B cell (primary cell): ENCODE measurements around the gene ANKRD11. TPM values are rescaled to one million over a fixed set of nuclear protein-coding genes. Genes with fewer than 3 reads are reported as not detected.

Source experiments
- ATAC-seq: fragments of 200-7000 bp; cut with Tn5 transposase; one replicate; pipeline ENCODE4 v1.10.0; 2021; ENCODE audit warnings: low read depth, mild to moderate bottlenecking, moderate number of reproducible peaks, moderate library complexity
- CTCF ChIA-PET: fragments of 350-600 bp; sonication (Branson Sonifier 250); formaldehyde crosslinking; loops from one replicate; lab custom pipeline; 2021; ENCODE audit warnings: antibody characterized with exemption, inconsistent platforms; lab: Charles Lee
- POLR2A ChIA-PET: fragments of 350-600 bp; sonication (Branson Sonifier 250); formaldehyde crosslinking; loops from one replicate; lab custom pipeline; 2021; ENCODE audit warnings: antibody characterized with exemption; lab: Charles Lee
- DNase-seq: peaks from one replicate; pipeline ENCODE4 v3.0.0; 2013
- H2AFZ ChIP-seq: 2 replicates; pipeline ENCODE4 v1.6.1; 2012; ENCODE audit warnings: mild to moderate bottlenecking, low read depth, low read length; ENCODE audit not compliant: insufficient read depth, poor library complexity, severe bottlenecking
- H3K27ac ChIP-seq, 2 donors: 1 replicate in 1 of 2; 2 replicates in 1 of 2; pipeline ENCODE4 v1.5.1; 2012 to 2013; ENCODE audit warnings: low read length in 2 of 2, mild to moderate bottlenecking in 2 of 2, moderate library complexity in 1 of 2
- H3K27me3 ChIP-seq, 4 experiments: fragments of 200-600 bp in 1 of 4; sonication (generic) in 1 of 4; replicated peaks in 1 of 4; 1 replicate in 2 of 4; 2 replicates in 2 of 4; pipeline versions ENCODE4 v1.6.1 to v1.7.0; 2013 to 2016; ENCODE audit warnings: low read length in 3 of 4, mild to moderate bottlenecking in 2 of 4, mixed read lengths in 1 of 4, moderate library complexity in 1 of 4; ENCODE audit not compliant: insufficient read depth in 4 of 4, control insufficient read depth in 3 of 4; ENCODE audit errors: control extremely low read depth in 1 of 4
- H3K36me3 ChIP-seq, 2 experiments: replicated peaks in 1 of 2; 1 replicate in 1 of 2; 2 replicates in 1 of 2; pipeline versions ENCODE4 v1.6.1 to v1.7.1; 2013; ENCODE audit warnings: low read length in 1 of 2; ENCODE audit not compliant: insufficient read depth in 2 of 2, control insufficient read depth in 1 of 2; ENCODE audit errors: control extremely low read depth in 1 of 2, extremely low read depth in 1 of 2
- H3K4me1 ChIP-seq, 2 donors: fragments of 200-600 bp in 1 of 2; sonication (generic) in 1 of 2; 1 replicate in 1 of 2; 2 replicates in 1 of 2; pipeline versions ENCODE4 v1.5.1 to v1.6.1; 2013 to 2017; ENCODE audit warnings: low read length in 2 of 2; ENCODE audit not compliant: control insufficient read depth in 2 of 2, insufficient read depth in 2 of 2
- H3K4me2 ChIP-seq: replicated peaks from 2 replicates; pipeline ENCODE3; 2012; ENCODE audit warnings: mild to moderate bottlenecking, low read depth, low read length; ENCODE audit not compliant: poor library complexity, severe bottlenecking
- H3K4me3 ChIP-seq, 5 experiments: fragments of 200-600 bp in 1 of 5; sonication (generic) in 1 of 5; 1 replicate in 3 of 5; 2 replicates in 2 of 5; pipeline versions ENCODE4 v1.5.1 to v1.7.0; 2011 to 2016; ENCODE audit warnings: low read length in 4 of 5, mild to moderate bottlenecking in 4 of 5, low read depth in 2 of 5, control low read depth in 1 of 5, moderate library complexity in 1 of 5; ENCODE audit not compliant: insufficient read depth in 1 of 5; ENCODE audit errors: control extremely low read depth in 1 of 5, extremely low read depth in 1 of 5
- H3K79me2 ChIP-seq: fragments of 200-600 bp; sonication (generic); one replicate; pipeline ENCODE4 v1.6.0; 2016; ENCODE audit warnings: low read length; ENCODE audit not compliant: control insufficient read depth, insufficient read depth
- H3K9ac ChIP-seq: fragments of 200-600 bp; sonication (generic); 2 replicates; pipeline ENCODE4 v1.6.1; 2017; ENCODE audit warnings: mild to moderate bottlenecking, low read length, moderate library complexity
- H3K9me3 ChIP-seq, 3 donors: one replicate each; pipeline versions ENCODE4 v1.6.1 to v1.7.1; 2013; ENCODE audit warnings: low read length in 2 of 3; ENCODE audit not compliant: control insufficient read depth in 2 of 3, insufficient read depth in 1 of 3; ENCODE audit errors: control extremely low read depth in 1 of 3
- H4K20me1 ChIP-seq: 2 replicates; pipeline ENCODE4 v1.6.0; 2012; ENCODE audit warnings: mild to moderate bottlenecking, low read length; ENCODE audit not compliant: insufficient read depth, control insufficient read depth, poor library complexity, severe bottlenecking
- H3K27ac Mint-ChIP-seq: one replicate; pipeline ENCODE4 v1.8.0; 2021; ENCODE audit warnings: mixed read lengths
- H3K27me3 Mint-ChIP-seq: one replicate; pipeline ENCODE4 v1.8.0; 2021; ENCODE audit warnings: mixed read lengths
- H3K4me1 Mint-ChIP-seq: one replicate; pipeline ENCODE4 v1.8.0; 2021; ENCODE audit warnings: mixed read lengths
- H3K4me3 Mint-ChIP-seq: one replicate; pipeline ENCODE4 v1.8.0; 2021; ENCODE audit warnings: mixed read lengths
- H3K9me3 Mint-ChIP-seq: one replicate; pipeline ENCODE4 v1.8.0; 2022; ENCODE audit warnings: mixed read lengths; ENCODE audit not compliant: insufficient read depth
- EZH2 ChIP-seq: IDR thresholded peaks from 2 replicates; pipeline ENCODE4 v1.6.1; 2012; ENCODE audit warnings: borderline replicate concordance, low read depth, mild to moderate bottlenecking, moderate library complexity, low read length; ENCODE audit not compliant: insufficient read depth, poor library complexity, severe bottlenecking
- WGBS: methylation state at CpG from one replicate; pipeline ENCODE4 v1.1.5; 2013; ENCODE audit warnings: missing lambda C conversion rate; ENCODE audit not compliant: insufficient coverage; 5-methylcytosine and 5-hydroxymethylcytosine counted together
- intact Hi-C: fragments of 100-400 bp; cut with micrococcal nuclease; formaldehyde crosslinking; loops from one replicate; pipeline ENCODE4 v1.10.0; 2022
- polyA plus RNA-seq: library from polyadenylated mRNA; depleted of rRNA; stranded (reverse); fragments of >200 nt; gene quantifications from 2 replicates; pipeline ENCODE4 v1.2.3, GENCODE V29; 2012
- total RNA-seq, 2 donors: library from RNA; stranded (reverse); fragments of 120-200 nt in 1 of 2; gene quantifications; 1 replicate in 1 of 2; 2 replicates in 1 of 2; pipeline versions ENCODE4 v1.2.3 to v1.2.4, GENCODE V29; 2013 to 2022
- TF ChIP-seq, protein P1 (sequence below): fragments of 200-600 bp; IDR thresholded peaks from one replicate; pipeline ENCODE4 v1.8.0; 2022; ENCODE audit warnings: antibody characterized with exemption, mild to moderate bottlenecking

The ANKRD11 gene
- total and polyA plus RNA-seq, 2 donors (not counting 1 experiment from before 2014, with no cell fraction given): 67.9 to 314 TPM

DNA sequence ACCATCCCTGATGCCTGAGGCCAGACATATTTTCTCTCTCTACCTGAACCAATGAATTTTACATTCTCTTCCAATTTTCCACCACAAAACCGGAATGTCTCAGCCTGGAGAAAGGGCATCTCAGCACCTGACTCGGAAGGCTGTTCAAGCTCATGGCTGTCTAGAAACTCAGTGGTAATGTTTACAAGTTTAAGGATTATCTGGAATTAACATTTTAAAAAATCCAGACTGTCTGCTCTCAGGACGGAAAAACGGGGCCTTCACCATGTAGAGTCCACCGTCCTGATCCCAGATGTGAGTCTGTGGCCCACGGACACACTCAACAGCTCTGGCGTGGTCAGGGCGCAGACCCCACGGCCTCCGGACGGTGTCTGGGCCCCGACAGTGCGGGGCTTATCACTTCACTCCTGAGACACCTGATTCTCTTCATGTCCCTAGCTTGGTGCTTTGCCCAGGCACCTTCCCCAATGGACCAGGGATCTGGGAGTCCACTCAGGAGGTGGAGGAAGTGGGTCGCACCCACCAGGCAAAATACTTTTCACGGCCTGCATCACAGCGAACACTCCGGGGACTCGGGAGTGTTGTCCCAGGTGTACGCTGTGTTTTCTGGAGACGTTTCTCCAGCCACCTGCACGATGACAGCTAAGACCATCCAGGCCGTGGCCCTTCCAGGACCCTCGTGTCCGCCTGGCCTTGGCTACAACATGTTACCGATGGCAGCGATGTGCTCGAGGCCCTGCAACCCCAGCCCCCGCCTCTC is 171.3 kb downstream of the ANKRD11 start:
- Histone ChIP-seq H3K27me3 (no peaks in the 10 kb centered on the region), H4K20me1 (peaks cover 100% of the 10 kb centered on the region), H3K4me2 (no peak overlapping the region), H3K9me3 (no peaks in the 10 kb centered on the region), H3K9ac (no peak overlapping the region), H3K27ac (no peak overlapping the region), H3K36me3 (peaks cover 0 to 30% of the 10 kb centered on the region in 2 experiments), H2AFZ (no peak overlapping the region), H3K79me2 (peaks cover 100% of the 10 kb centered on the region), H3K4me3 (no peak overlapping the region), H3K4me1 (peaks cover 40 to 80% of the 10 kb centered on the region in 2 donors)
- Mint-ChIP-seq H3K4me1 (peaks cover 90% of the 10 kb centered on the region), H3K27me3 (no peaks in the 10 kb centered on the region), H3K4me3 (no peak overlapping the region), H3K9me3 (no peaks in the 10 kb centered on the region), H3K27ac (no peak overlapping the region)
- DNase-seq (no peak), ATAC-seq (no peak)
- intact Hi-C loops: loop anchor here (5.0 kb wide), 1 partner anchor 188 kb away; the partner anchor contains the start of gene SPG7
- TF ChIP-seq EZH2: no peak
- TF ChIP-seq, protein P1, sequence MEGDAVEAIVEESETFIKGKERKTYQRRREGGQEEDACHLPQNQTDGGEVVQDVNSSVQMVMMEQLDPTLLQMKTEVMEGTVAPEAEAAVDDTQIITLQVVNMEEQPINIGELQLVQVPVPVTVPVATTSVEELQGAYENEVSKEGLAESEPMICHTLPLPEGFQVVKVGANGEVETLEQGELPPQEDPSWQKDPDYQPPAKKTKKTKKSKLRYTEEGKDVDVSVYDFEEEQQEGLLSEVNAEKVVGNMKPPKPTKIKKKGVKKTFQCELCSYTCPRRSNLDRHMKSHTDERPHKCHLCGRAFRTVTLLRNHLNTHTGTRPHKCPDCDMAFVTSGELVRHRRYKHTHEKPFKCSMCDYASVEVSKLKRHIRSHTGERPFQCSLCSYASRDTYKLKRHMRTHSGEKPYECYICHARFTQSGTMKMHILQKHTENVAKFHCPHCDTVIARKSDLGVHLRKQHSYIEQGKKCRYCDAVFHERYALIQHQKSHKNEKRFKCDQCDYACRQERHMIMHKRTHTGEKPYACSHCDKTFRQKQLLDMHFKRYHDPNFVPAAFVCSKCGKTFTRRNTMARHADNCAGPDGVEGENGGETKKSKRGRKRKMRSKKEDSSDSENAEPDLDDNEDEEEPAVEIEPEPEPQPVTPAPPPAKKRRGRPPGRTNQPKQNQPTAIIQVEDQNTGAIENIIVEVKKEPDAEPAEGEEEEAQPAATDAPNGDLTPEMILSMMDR: no peak
- 98% methylated on average over 20 of the region's 28 CpGs for WGBS
- ChIA-PET POLR2A (no interaction called here), CTCF (interaction anchor here (0.7 kb wide), 1 partner anchor 190 kb away, joined by 3 read pairs; no protein-coding TSS in a partner anchor)

GRCh38 chr16:89318430-89318758 is 172.0 kb downstream of the ANKRD11 start:
- 94% methylated on average over 10 of the region's 11 CpGs for WGBS
- Mint-ChIP-seq H3K9me3 (no peaks in the 10 kb centered on the region), H3K4me1 (peaks cover 89% of the 10 kb centered on the region), H3K27ac (no peak overlapping the region), H3K4me3 (no peak overlapping the region), H3K27me3 (no peaks in the 10 kb centered on the region)
- no peak for TF ChIP-seq EZH2
- H3K27me3 ChIP-seq: no peaks in the 10 kb centered on the region
- H3K36me3 ChIP-seq: peaks cover 0 to 27% of the 10 kb centered on the region in 2 experiments
- intact Hi-C loops: loop anchor here (5.0 kb wide), 1 partner anchor 189 kb away; the partner anchor contains the start of gene SPG7
- no peak overlapping the region for H3K9ac ChIP-seq
- no peak for ATAC-seq
- peak overlapping the region; percentile 30 for H3K4me2 ChIP-seq
- DNase-seq: no peak
- ChIA-PET POLR2A (no interaction called here), CTCF (no interaction called here)
- H4K20me1 ChIP-seq: peaks cover 100% of the 10 kb centered on the region
- peaks cover 40 to 77% of the 10 kb centered on the region in 2 donors for H3K4me1 ChIP-seq
- H3K27ac ChIP-seq: no peak overlapping the region
- H3K79me2 ChIP-seq: peaks cover 100% of the 10 kb centered on the region
- H3K9me3 ChIP-seq: no peaks in the 10 kb centered on the region
- no peak overlapping the region for H3K4me3 ChIP-seq
- no peak overlapping the region for H2AFZ ChIP-seq
